ENCODE results near the gene SLC6A13. TPM values are rescaled to one million over a fixed set of nuclear protein-coding genes. Genes with fewer than 3 reads are reported as not detected.

SLC6A13 gene
- total and polyA plus RNA-seq, 2 of the 13 experiments (the other 11 are each of a cell fraction or from before 2014, with no cell fraction given) = 0.05 to 0.15 TPM

DNA sequence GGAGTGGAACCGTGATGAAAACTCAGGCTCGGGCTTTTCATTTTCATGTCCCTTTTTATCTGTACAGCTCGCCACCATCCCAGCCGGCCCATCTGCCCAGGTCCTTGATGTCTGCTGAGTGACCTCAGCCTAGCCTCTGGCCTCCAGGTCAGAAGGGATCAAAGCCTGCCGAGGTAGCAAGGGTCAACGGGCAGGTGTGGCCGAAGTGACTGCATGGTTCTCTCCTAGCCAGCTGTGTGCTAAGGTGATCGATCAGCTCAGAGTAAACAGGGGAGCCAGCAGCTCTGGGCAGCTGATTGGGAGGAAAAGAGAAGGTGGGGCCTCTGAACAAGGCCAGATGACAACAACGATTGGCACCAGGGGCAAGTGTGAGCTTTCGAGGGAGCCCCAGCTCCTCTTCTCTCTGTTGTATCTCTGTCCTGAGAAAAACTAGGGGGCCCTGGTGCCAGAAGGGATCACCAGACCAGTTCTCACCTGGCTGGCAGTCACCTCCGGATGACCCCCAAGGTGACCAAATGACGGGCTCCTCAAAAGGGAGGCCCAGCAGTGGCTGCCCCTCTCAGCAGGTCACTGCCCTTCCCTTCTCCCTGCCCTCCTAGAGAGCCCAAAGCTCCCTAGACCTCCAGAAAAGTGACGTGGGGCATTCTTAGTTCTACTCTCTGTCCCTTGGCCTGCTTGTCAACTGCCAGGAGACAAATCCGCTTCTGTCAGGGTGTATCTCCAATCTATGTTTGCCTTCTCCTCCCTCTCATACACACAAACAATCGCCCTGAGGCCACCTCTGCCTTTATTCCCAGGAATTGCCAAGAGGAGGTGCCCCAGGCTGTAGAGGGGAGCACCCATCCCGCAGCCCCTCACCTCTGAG is 52.1 kb downstream of the SLC6A13 start (continued):
- TF ChIP-seq, protein P1, sequence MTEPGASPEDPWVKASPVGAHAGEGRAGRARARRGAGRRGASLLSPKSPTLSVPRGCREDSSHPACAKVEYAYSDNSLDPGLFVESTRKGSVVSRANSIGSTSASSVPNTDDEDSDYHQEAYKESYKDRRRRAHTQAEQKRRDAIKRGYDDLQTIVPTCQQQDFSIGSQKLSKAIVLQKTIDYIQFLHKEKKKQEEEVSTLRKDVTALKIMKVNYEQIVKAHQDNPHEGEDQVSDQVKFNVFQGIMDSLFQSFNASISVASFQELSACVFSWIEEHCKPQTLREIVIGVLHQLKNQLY (CRISPR knock-in tag; IDR thresholded peaks at IDR 0.05) = peak; percentile 97
- TF ChIP-seq CENPX (CRISPR knock-in tag; IDR thresholded peaks at IDR 0.05) (no peak), ZNF17 (CRISPR knock-in tag; IDR thresholded peaks at IDR 0.05) (no peak), KDM5B (CRISPR knock-in tag; IDR thresholded peaks at IDR 0.05; ENCODE audit: borderline replicate concordance) (peak; percentile 74; the same call in 1 of the 2 replicates), HNRNPH1 (optimal IDR thresholded peaks at IDR 0.05; ENCODE audit: low read depth, low read length) (no peak), ZBTB20 (CRISPR knock-in tag; IDR thresholded peaks at IDR 0.05; ENCODE audit: borderline replicate concordance, low read depth) (peak; percentile 81; the same call in 1 of the 2 replicates), TBP (CRISPR knock-in tag; IDR thresholded peaks at IDR 0.05) (no peak), ZNF577 (CRISPR knock-in tag; IDR thresholded peaks at IDR 0.05; ENCODE audit: borderline replicate concordance, low read depth) (0 out of 2 replicates have a peak, but pooled peaks have one; percentile 58), ZNF891 (CRISPR knock-in tag; IDR thresholded peaks at IDR 0.05) (peak; percentile 97), GPN1 (CRISPR knock-in tag; IDR thresholded peaks at IDR 0.05; ENCODE audit: borderline replicate concordance) (no peak), GATAD1 (CRISPR knock-in tag; IDR thresholded peaks at IDR 0.05) (peak; percentile 80), ETV5 (CRISPR knock-in tag; IDR thresholded peaks at IDR 0.05; ENCODE audit: borderline replicate concordance) (peak; percentile 66; the same call in 1 of the 2 replicates), HIVEP1 (CRISPR knock-in tag; IDR thresholded peaks at IDR 0.05) (peak; percentile 93), BCL6 (CRISPR knock-in tag; IDR thresholded peaks at IDR 0.05) (peak; percentile 100), ELF3 (CRISPR knock-in tag; IDR thresholded peaks at IDR 0.05) (peak; percentile 88; the same call in 1 of the 2 replicates), ADNP (CRISPR knock-in tag; IDR thresholded peaks at IDR 0.05) (no peak), HMG20A (CRISPR knock-in tag; IDR thresholded peaks at IDR 0.05; ENCODE audit: borderline replicate concordance) (peak; percentile 100), SIN3A (IDR thresholded peaks at IDR 0.05; ENCODE audit: borderline replicate concordance, low read depth, low read length) (peak; percentile 61; the same call in 1 of the 2 replicates), REPIN1 (CRISPR knock-in tag; IDR thresholded peaks at IDR 0.05; ENCODE audit: borderline replicate concordance, low read depth) (peak; percentile 96), SNRNP70 (IDR thresholded peaks at IDR 0.05; ENCODE audit: low read depth, low read length) (no peak), ZNF333 (CRISPR knock-in tag; IDR thresholded peaks at IDR 0.05; ENCODE audit: borderline replicate concordance) (peak; percentile 58; the same call in 1 of the 2 replicates), TMF1 (CRISPR knock-in tag; IDR thresholded peaks at IDR 0.05; ENCODE audit: low read depth) (no peak)
- TF ChIP-seq, protein P2, sequence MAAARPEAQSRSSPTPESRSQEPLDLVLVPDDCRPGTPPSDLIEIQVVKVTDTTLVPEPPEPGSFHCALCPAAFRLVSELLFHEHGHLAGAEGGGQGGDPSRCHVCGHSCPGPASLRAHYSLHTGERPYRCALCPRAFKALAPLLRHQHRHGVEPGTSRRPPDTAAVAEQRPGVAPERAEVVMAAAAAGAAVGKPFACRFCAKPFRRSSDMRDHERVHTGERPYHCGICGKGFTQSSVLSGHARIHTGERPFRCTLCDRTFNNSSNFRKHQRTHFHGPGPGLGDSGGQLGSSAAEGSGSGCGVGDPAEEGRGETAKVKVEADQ (CRISPR knock-in tag; IDR thresholded peaks at IDR 0.05; ENCODE audit: borderline replicate concordance) = peak; percentile 93
- TF ChIP-seq, protein P3, sequence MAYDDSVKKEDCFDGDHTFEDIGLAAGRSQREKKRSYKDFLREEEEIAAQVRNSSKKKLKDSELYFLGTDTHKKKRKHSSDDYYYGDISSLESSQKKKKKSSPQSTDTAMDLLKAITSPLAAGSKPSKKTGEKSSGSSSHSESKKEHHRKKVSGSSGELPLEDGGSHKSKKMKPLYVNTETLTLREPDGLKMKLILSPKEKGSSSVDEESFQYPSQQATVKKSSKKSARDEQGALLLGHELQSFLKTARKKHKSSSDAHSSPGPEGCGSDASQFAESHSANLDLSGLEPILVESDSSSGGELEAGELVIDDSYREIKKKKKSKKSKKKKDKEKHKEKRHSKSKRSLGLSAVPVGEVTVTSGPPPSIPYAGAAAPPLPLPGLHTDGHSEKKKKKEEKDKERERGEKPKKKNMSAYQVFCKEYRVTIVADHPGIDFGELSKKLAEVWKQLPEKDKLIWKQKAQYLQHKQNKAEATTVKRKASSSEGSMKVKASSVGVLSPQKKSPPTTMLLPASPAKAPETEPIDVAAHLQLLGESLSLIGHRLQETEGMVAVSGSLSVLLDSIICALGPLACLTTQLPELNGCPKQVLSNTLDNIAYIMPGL (CRISPR knock-in tag; IDR thresholded peaks at IDR 0.05; ENCODE audit: borderline replicate concordance in 1 of 2, low read depth in 1 of 2) = peak; percentile 73 to 78; a peak in 3 of 4 replicates
- TF ChIP-seq, protein P4, sequence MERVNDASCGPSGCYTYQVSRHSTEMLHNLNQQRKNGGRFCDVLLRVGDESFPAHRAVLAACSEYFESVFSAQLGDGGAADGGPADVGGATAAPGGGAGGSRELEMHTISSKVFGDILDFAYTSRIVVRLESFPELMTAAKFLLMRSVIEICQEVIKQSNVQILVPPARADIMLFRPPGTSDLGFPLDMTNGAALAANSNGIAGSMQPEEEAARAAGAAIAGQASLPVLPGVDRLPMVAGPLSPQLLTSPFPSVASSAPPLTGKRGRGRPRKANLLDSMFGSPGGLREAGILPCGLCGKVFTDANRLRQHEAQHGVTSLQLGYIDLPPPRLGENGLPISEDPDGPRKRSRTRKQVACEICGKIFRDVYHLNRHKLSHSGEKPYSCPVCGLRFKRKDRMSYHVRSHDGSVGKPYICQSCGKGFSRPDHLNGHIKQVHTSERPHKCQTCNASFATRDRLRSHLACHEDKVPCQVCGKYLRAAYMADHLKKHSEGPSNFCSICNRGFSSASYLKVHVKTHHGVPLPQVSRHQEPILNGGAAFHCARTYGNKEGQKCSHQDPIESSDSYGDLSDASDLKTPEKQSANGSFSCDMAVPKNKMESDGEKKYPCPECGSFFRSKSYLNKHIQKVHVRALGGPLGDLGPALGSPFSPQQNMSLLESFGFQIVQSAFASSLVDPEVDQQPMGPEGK (CRISPR knock-in tag; IDR thresholded peaks at IDR 0.05) = peak; percentile 92
